Cardiac fibroblast (primary cell): ENCODE measurements around the gene NMT1.

Experiments
- DNase-seq, 2 donors: peaks; one replicate each; pipeline versions ENCODE4 v3.0.0 to v3.0.0-alpha.2; 2010; ENCODE audit warnings: low read depth in 2 of 2
- H3K4me3 ChIP-seq, 2 donors: replicated peaks in 1 of 2; 1 replicate in 1 of 2; 2 replicates in 1 of 2; pipeline ENCODE4 v1.5.1; 2011; ENCODE audit warnings: low read depth in 2 of 2, low read length in 2 of 2, mild to moderate bottlenecking in 2 of 2, moderate library complexity in 1 of 2
- CTCF ChIP-seq: IDR thresholded peaks from one replicate; pipeline ENCODE4 v1.5.1; 2011; ENCODE audit warnings: low read depth, mild to moderate bottlenecking, low read length, inconsistent platforms

The NMT1 gene

GRCh38 chr17:45018848-45019711 is 42.0 kb upstream of the NMT1 start:
- TF ChIP-seq CTCF, result peak; percentile 1
- DNase-seq, result peak in 1 of 2 donors; percentile 61
- H3K4me3 ChIP-seq, result peak overlapping the region; percentile 36 to 54

GRCh38 chr17:45020354-45021138 is 40.6 kb upstream of the NMT1 start:
- H3K4me3 ChIP-seq, result no peak overlapping the region

GRCh38 chr17:45021607-45022287 is 39.4 kb upstream of the NMT1 start:
- H3K4me3 ChIP-seq, result peak overlapping the region; percentile 22 to 40

More at GRCh38 chr17:45020354-45021138, 40.6 kb upstream of the NMT1 start:
- peak in 1 of 2 donors; percentile 65 for DNase-seq
- no peak for TF ChIP-seq CTCF

GRCh38 chr17:45022288-45022648 is 38.8 kb upstream of the NMT1 start:
- no peak overlapping the region for H3K4me3 ChIP-seq
- no peak for DNase-seq
- TF ChIP-seq CTCF, result no peak

More at GRCh38 chr17:45021607-45022287, 39.4 kb upstream of the NMT1 start:
- peak; percentile 54 to 69 for DNase-seq
- TF ChIP-seq CTCF, result peak; percentile 39

- no peak overlapping the region for H3K4me3 ChIP-seq
- no peak for DNase-seq
- no peak for TF ChIP-seq CTCF
Measured at GRCh38 chr17:45022655-45023339, 38.3 kb upstream of the NMT1 start.

GRCh38 chr17:45029096-45029495 is 32.0 kb upstream of the NMT1 start:
- H3K4me3 ChIP-seq, result no peak overlapping the region
- DNase-seq, result no peak
- no peak for TF ChIP-seq CTCF
